Fibroblast of lung (primary cell): Measurements from ENCODE around the gene C12orf76. TPM values are rescaled to one million over a fixed set of nuclear protein-coding genes. Genes with fewer than 3 reads are reported as not detected.

ENCODE experiments used
- DNase-seq, 2 donors: peaks; one replicate each; pipeline versions ENCODE4 v3.0.0 to v3.0.0-alpha.2; 2010; ENCODE audit warnings: low read depth in 2 of 2
- H2AFZ ChIP-seq: 2 replicates; pipeline ENCODE4 v1.5.1; 2012; ENCODE audit warnings: low read length, control low read depth, inconsistent platforms
- H3K27ac ChIP-seq: 2 replicates; pipeline ENCODE4 v1.5.1; 2011; ENCODE audit warnings: low read length, control low read depth; ENCODE audit not compliant: insufficient read depth
- H3K27me3 ChIP-seq: 2 replicates; pipeline ENCODE4 v1.5.1; 2011; ENCODE audit warnings: mild to moderate bottlenecking, low read length; ENCODE audit not compliant: control insufficient read depth, insufficient read depth
- H3K36me3 ChIP-seq: 2 replicates; pipeline ENCODE4 v1.5.1; 2011; ENCODE audit warnings: low read length; ENCODE audit not compliant: control insufficient read depth, insufficient read depth
- H3K4me1 ChIP-seq: 2 replicates; pipeline ENCODE4 v1.5.1; 2011; ENCODE audit warnings: low read length; ENCODE audit not compliant: control insufficient read depth, insufficient read depth; ENCODE audit errors: extremely low read depth
- H3K4me2 ChIP-seq: 2 replicates; pipeline ENCODE4 v1.5.1; 2011; ENCODE audit warnings: low read length, control low read depth; ENCODE audit not compliant: insufficient read depth; ENCODE audit errors: extremely low read depth
- H3K4me3 ChIP-seq, 4 experiments: fragments of 200-600 bp in 1 of 4; sonication (generic) in 1 of 4; replicated peaks in 1 of 4; 2 replicates each; pipeline ENCODE4 v1.5.1; 2011 to 2016; ENCODE audit warnings: low read length in 4 of 4, low read depth in 3 of 4, mild to moderate bottlenecking in 3 of 4, control low read depth in 2 of 4, inconsistent platforms in 1 of 4, mixed read lengths in 1 of 4; ENCODE audit not compliant: insufficient read depth in 1 of 4; ENCODE audit errors: control extremely low read depth in 1 of 4
- H3K79me2 ChIP-seq: 2 replicates; pipeline ENCODE4 v1.5.1; 2012; ENCODE audit warnings: mild to moderate bottlenecking, low read length, inconsistent platforms; ENCODE audit not compliant: control insufficient read depth, insufficient read depth
- H3K9ac ChIP-seq: 2 replicates; pipeline ENCODE4 v1.5.1; 2011; ENCODE audit warnings: mild to moderate bottlenecking, low read length, control low read depth; ENCODE audit not compliant: insufficient read depth
- H3K9me3 ChIP-seq: 2 replicates; pipeline ENCODE4 v1.5.1; 2012; ENCODE audit warnings: low read depth, low read length; ENCODE audit not compliant: control insufficient read depth, insufficient read depth
- H4K20me1 ChIP-seq: 2 replicates; pipeline ENCODE4 v1.5.1; 2011; ENCODE audit warnings: low read length; ENCODE audit not compliant: control insufficient read depth, insufficient read depth; ENCODE audit errors: extremely low read depth
- EZH2 ChIP-seq: IDR thresholded peaks from 2 replicates; pipeline ENCODE4 v1.5.1; 2012; ENCODE audit warnings: low read length, control low read depth, mild to moderate bottlenecking; ENCODE audit errors: missing control alignments
- polyA plus RNA-seq, 2 donors: library from polyadenylated mRNA; depleted of rRNA in 1 of 2; stranded (reverse) in 1 of 2; unstranded in 1 of 2; fragments of >200 nt; gene quantifications; 2 replicates each; pipeline ENCODE4 v1.2.1, GENCODE V29; 2011 to 2012; ENCODE audit warnings: missing spikeins in 1 of 2
- total RNA-seq: library from RNA; depleted of rRNA; stranded (reverse); fragments of >200 nt; gene quantifications from 2 replicates; pipeline ENCODE4 v1.2.1, GENCODE V29; 2014
- TF ChIP-seq, protein P1 (sequence below), 2 donors: IDR thresholded peaks in 1 of 2; conservative IDR thresholded peaks in 1 of 2; 1 replicate in 1 of 2; 2 replicates in 1 of 2; pipeline ENCODE4 v1.5.1; 2011 to 2012; ENCODE audit warnings: low read length in 2 of 2, control low read depth in 1 of 2, inconsistent platforms in 1 of 2, low read depth in 1 of 2, mild to moderate bottlenecking in 1 of 2

C12orf76 gene
- total and polyA plus RNA-seq, 2 donors (not counting 1 experiment from before 2014, with no cell fraction given), result 8.5 to 20.8 TPM

DNA sequence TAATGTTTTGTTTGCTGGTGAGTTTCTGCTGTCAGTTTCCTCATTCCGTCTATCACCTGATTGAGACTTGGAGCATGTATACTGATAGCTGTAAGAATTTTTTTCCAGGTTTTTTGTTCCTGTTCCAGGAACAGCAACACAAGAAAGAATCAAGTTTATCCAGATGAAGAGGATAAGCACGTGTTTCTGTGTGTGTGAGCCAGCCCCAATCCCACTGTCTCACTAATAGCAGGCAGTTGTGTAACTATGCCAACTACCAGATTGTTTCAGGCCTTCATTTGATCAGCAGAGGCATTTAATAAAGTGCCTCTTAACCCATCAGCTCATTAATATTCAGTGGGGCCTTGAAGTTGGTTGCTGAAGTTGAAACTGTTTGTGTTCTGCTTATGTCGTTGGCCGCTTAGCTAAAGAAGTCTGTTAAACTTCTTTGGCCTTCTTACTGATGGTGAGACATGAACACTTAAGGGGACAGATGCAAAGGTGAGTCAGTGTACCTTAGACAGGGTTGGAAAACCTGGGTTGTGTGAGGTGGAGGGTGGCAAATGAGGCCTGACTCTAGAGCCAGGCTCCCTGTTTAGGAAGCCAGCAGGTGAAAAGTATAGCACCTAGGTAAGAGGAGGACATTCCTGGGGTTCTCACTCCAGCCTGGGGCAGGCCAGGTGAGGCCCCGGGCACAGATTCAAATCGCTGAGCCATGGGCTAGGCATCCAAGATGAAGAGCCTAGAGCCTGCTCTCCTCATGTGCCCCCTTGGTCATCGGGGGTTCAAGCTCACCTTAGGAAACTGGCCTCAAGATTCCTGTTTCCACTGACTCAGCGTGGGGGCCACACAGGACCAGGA, 45.4 kb downstream of the C12orf76 start:
- H3K4me1 ChIP-seq, result peaks cover 13% of the 10 kb centered on the region
- no peaks in the 10 kb centered on the region for H4K20me1 ChIP-seq
- H3K4me2 ChIP-seq, result peak overlapping the region; percentile 72
- peak overlapping the region in 2 of 4 experiments; percentile 12 to 39 for H3K4me3 ChIP-seq
- peaks cover 81% of the 10 kb centered on the region for H3K79me2 ChIP-seq
- H3K27ac ChIP-seq, result peak overlapping the region; percentile 82
- H2AFZ ChIP-seq, result no peak overlapping the region
- TF ChIP-seq, protein P1, sequence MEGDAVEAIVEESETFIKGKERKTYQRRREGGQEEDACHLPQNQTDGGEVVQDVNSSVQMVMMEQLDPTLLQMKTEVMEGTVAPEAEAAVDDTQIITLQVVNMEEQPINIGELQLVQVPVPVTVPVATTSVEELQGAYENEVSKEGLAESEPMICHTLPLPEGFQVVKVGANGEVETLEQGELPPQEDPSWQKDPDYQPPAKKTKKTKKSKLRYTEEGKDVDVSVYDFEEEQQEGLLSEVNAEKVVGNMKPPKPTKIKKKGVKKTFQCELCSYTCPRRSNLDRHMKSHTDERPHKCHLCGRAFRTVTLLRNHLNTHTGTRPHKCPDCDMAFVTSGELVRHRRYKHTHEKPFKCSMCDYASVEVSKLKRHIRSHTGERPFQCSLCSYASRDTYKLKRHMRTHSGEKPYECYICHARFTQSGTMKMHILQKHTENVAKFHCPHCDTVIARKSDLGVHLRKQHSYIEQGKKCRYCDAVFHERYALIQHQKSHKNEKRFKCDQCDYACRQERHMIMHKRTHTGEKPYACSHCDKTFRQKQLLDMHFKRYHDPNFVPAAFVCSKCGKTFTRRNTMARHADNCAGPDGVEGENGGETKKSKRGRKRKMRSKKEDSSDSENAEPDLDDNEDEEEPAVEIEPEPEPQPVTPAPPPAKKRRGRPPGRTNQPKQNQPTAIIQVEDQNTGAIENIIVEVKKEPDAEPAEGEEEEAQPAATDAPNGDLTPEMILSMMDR (conservative IDR thresholded peaks at IDR 0.05 in 1 of 2, IDR thresholded peaks at IDR 0.05 in 1 of 2; ENCODE audit: low read depth in 1 of 2, low read length in 2 of 2), result no peak
- no peak for TF ChIP-seq EZH2
- peak; percentile 43 to 58 for DNase-seq
- no peaks in the 10 kb centered on the region for H3K27me3 ChIP-seq
- no peaks in the 10 kb centered on the region for H3K9me3 ChIP-seq
- H3K9ac ChIP-seq, result no peak overlapping the region
- peaks cover 14% of the 10 kb centered on the region for H3K36me3 ChIP-seq

DNA sequence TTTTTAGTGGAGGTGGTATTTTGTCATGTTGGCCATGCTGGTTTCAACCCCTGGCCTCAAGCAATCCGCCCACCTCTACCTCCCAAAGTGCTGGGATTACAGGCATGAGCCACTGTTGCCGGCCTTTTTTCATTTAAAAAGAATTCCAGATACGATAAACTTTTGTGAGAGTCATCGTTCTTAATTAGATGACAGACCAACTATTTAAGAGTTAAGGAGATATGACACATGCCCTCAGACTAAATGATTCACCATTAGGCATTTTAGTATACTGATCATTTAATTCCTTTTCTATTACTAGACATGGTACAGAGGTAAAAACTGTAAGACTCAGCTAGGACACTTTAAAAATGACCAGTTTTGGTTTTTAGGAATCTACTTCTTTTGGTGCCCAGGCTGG, 46.7 kb downstream of the C12orf76 start:
- H3K79me2 ChIP-seq, result peaks cover 68% of the 10 kb centered on the region
- H3K36me3 ChIP-seq, result peaks cover 14% of the 10 kb centered on the region
- TF ChIP-seq EZH2, result no peak
- TF ChIP-seq, protein P1 (conservative IDR thresholded peaks at IDR 0.05 in 1 of 2, IDR thresholded peaks at IDR 0.05 in 1 of 2; ENCODE audit: low read depth in 1 of 2, low read length in 2 of 2), result no peak
- peak overlapping the region; percentile 83 for H3K4me2 ChIP-seq
- H4K20me1 ChIP-seq, result no peaks in the 10 kb centered on the region
- peak in 1 of 2 donors; percentile 96 for DNase-seq
- no peak overlapping the region for H2AFZ ChIP-seq
- H3K4me3 ChIP-seq, result peak overlapping the region in 3 of 4 experiments; percentile 42 to 95 (median 75)
- H3K9ac ChIP-seq, result no peak overlapping the region
- no peaks in the 10 kb centered on the region for H3K27me3 ChIP-seq
- H3K9me3 ChIP-seq, result no peaks in the 10 kb centered on the region
- H3K27ac ChIP-seq, result peak overlapping the region; percentile 82
- peaks cover 13% of the 10 kb centered on the region for H3K4me1 ChIP-seq

DNA sequence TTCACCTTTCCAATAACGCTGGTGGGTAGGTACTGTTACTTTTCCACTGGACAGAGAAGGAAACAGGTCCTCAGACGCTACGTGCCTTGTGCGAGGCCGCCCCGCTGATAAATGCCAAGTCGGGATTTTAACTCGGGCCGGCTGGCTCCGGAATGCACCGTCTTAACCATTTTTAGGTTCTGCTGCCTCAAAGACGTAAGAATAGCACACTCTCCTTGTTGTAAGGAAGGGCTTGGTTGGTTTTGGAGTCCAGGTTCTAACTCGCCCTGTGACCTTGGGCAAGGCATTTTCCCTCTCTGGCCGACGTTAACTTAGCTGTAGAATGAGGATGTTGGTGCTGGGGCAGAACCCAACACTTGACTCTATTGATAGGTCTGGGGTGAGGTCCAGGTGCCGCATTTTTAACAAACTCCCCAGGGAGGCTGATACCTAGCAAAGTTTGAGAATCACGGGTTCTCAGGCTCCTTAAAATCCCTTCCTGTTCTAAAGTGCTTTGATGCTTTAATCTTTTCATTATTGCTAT, 48.3 kb downstream of the C12orf76 start:
- Histone ChIP-seq H3K4me1 (peaks cover 13% of the 10 kb centered on the region), H3K4me3 (peak overlapping the region; percentile 67 to 95 (median 81)), H3K9me3 (no peaks in the 10 kb centered on the region), H4K20me1 (no peaks in the 10 kb centered on the region), H3K4me2 (peak overlapping the region; percentile 83), H2AFZ (no peak overlapping the region), H3K9ac (peak overlapping the region; percentile 93), H3K79me2 (peaks cover 64% of the 10 kb centered on the region), H3K27ac (peak overlapping the region; percentile 89), H3K36me3 (peaks cover 11% of the 10 kb centered on the region), H3K27me3 (no peaks in the 10 kb centered on the region)
- TF ChIP-seq, protein P1 (conservative IDR thresholded peaks at IDR 0.05 in 1 of 2, IDR thresholded peaks at IDR 0.05 in 1 of 2; ENCODE audit: low read depth in 1 of 2, low read length in 2 of 2), result no peak
- no peak for TF ChIP-seq EZH2
- DNase-seq, result peak; percentile 47 to 57
